ENCODE measurements around the gene CX3CR1.

The CX3CR1 gene

DNA sequence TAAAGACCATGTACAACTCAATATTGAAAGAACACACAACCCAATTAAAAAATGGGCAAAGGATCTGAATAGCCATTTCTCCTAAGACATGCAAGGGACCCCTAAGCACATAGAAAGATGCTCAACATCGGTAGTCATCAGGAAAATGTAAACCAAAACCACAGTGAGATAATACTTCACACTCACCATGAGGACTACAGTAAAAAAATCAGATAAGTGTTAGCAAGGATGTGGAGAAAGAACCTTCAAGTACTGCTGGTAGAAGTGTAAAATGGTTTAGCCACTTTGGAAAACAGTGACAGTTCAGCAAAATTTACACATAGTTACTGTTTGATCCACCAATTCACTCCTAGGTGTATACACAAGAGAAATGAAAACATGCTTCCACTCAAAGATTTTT, 57.4 kb downstream of the CX3CR1 start:
- no peak for DNase-seq (ENCODE audit: low read depth)
- in situ Hi-C loops (cut with HindIII; ENCODE audit: low sequenced_read_pairs): no loop called here
- H3K4me3 ChIP-seq (ENCODE audit: low read depth, low read length): no peak overlapping the region
- TF ChIP-seq CTCF (IDR thresholded peaks at IDR 0.05; ENCODE audit: low read depth, low read length, missing control alignments): no peak

DNA sequence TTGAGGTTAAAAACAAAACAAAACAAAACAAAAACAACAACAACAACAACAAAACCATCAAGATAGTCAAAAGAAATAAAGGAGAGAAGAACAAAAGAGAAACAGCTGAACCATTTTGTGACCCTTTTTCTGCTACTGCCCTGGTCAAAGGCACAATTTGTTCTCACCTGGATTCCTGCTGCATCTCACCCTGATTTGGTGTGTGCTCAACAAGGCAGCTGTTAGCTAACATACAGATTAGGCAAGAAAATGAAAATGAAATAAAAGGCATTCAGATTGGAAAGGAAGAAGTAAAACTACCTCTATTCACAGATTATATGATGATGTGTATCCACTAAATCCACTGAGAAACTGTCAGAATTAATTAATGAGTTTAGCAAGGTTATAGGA, 58.7 kb downstream of the CX3CR1 start:
- in situ Hi-C loops (cut with HindIII; ENCODE audit: low sequenced_read_pairs): no loop called here
- no peak for TF ChIP-seq CTCF (IDR thresholded peaks at IDR 0.05; ENCODE audit: low read depth, low read length, missing control alignments)
- no peak overlapping the region for H3K4me3 ChIP-seq (ENCODE audit: low read depth, low read length)
- DNase-seq (ENCODE audit: low read depth): no peak

- H3K4me3 ChIP-seq (ENCODE audit: low read depth, low read length): no peak overlapping the region
- no peak for DNase-seq (ENCODE audit: low read depth)
- in situ Hi-C loops (cut with HindIII; ENCODE audit: low sequenced_read_pairs): no loop called here
- TF ChIP-seq CTCF (IDR thresholded peaks at IDR 0.05; ENCODE audit: low read depth, low read length, missing control alignments): no peak
Observed at GRCh38 chr3:39220407-39221140, 59.3 kb downstream of the CX3CR1 start.

DNA sequence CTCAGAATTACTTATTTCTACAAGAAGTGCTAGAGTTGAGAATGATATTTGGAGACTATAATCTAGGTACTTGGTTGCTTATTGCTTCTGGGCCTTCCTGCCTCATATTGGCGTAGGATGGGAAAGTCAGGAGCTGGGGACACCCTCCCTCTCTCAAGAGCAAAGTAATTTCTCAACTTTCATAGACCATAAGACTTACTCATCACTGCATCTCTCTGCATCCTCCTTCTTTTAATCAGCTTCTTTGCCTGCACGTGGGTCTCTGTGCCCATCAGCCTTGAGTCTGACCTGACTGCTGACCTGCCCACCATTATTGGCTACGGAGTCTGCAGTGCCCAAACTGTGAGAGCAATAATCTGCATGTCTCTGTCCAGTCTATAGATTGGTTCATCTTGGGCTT, 60.1 kb downstream of the CX3CR1 start:
- in situ Hi-C loops (cut with HindIII; ENCODE audit: low sequenced_read_pairs): no loop called here
- no peak for TF ChIP-seq CTCF (IDR thresholded peaks at IDR 0.05; ENCODE audit: low read depth, low read length, missing control alignments)
- H3K4me3 ChIP-seq (ENCODE audit: low read depth, low read length): no peak overlapping the region

GRCh38 chr3:39216176-39216790, 63.6 kb downstream of the CX3CR1 start:
- H3K4me3 ChIP-seq (ENCODE audit: low read depth, low read length): no peak overlapping the region
- DNase-seq (ENCODE audit: low read depth): no peak
- no peak for TF ChIP-seq CTCF (IDR thresholded peaks at IDR 0.05; ENCODE audit: low read depth, low read length, missing control alignments)
- in situ Hi-C loops (cut with HindIII; ENCODE audit: low sequenced_read_pairs): no loop called here

More for the DNA sequence above, 60.1 kb downstream of the CX3CR1 start:
- DNase-seq (ENCODE audit: low read depth): no peak

GRCh38 chr3:39213613-39214012, 66.2 kb downstream of the CX3CR1 start:
- in situ Hi-C loops (cut with HindIII; ENCODE audit: low sequenced_read_pairs): no loop called here
- no peak for TF ChIP-seq CTCF (IDR thresholded peaks at IDR 0.05; ENCODE audit: low read depth, low read length, missing control alignments)
- H3K4me3 ChIP-seq (ENCODE audit: low read depth, low read length): no peak overlapping the region
- no peak for DNase-seq (ENCODE audit: low read depth)

All from astrocyte of the cerebellum (primary cell).